Panc1 (cell line): ENCODE results near the gene GPC6. TPM values are rescaled to one million over a fixed set of nuclear protein-coding genes. Genes with fewer than 3 reads are reported as not detected.

Source experiments
- ATAC-seq: fragments of 200-7000 bp; cut with Tn5 transposase; 2 replicates; pipeline ENCODE4 v1.9.1; 2020; ENCODE audit warnings: mild to moderate bottlenecking, moderate library complexity
- BruUV-seq: library from RNA; stranded (reverse); fragments of 400-500 nt; replicated peaks from 2 replicates; lab custom pipeline; 2021; lab: Mats Ljungman, UMichigan
- CTCF ChIA-PET: fragments of 300-600 bp; sonication (Branson Sonifier 250); formaldehyde crosslinking; loops from one replicate; lab custom pipeline; 2022; ENCODE audit warnings: antibody characterized with exemption; lab: Charles Lee
- POLR2A ChIA-PET: fragments of 300-600 bp; sonication (Branson Sonifier 250); formaldehyde crosslinking; loops from one replicate; lab custom pipeline; 2022; ENCODE audit warnings: antibody characterized with exemption; lab: Charles Lee
- DNase-seq: peaks from one replicate; pipeline ENCODE4 v3.0.0-alpha.2; 2010; ENCODE audit warnings: low read depth, low spot score
- H3K27ac ChIP-seq: 2 replicates; pipeline ENCODE4 v1.5.1; 2011; ENCODE audit warnings: mild to moderate bottlenecking, low read length, inconsistent platforms
- H3K27me3 ChIP-seq: fragments of 200-500 bp; sonication (Bioruptor generic); 2 replicates; pipeline ENCODE4 v1.6.0; 2014; ENCODE audit warnings: low read length, inconsistent platforms; ENCODE audit not compliant: control insufficient read depth, insufficient read depth
- H3K36me3 ChIP-seq: fragments of 200-500 bp; sonication (Bioruptor generic); 2 replicates; pipeline ENCODE4 v1.5.1; 2014; ENCODE audit warnings: inconsistent platforms, mild to moderate bottlenecking, low read length, moderate library complexity; ENCODE audit not compliant: control insufficient read depth, insufficient read depth
- H3K4me1 ChIP-seq: 2 replicates; pipeline ENCODE4 v1.5.1; 2011; ENCODE audit warnings: inconsistent platforms, mild to moderate bottlenecking, low read length, moderate library complexity; ENCODE audit not compliant: control insufficient read depth, insufficient read depth
- H3K4me3 ChIP-seq, 2 experiments: 2 replicates each; pipeline ENCODE4 v1.5.1; 2011 to 2012; ENCODE audit warnings: low read depth in 2 of 2, low read length in 2 of 2, mild to moderate bottlenecking in 2 of 2, inconsistent platforms in 1 of 2, moderate library complexity in 1 of 2
- H3K9me3 ChIP-seq: fragments of 200-500 bp; sonication (Bioruptor generic); 2 replicates; pipeline ENCODE4 v1.5.1; 2014; ENCODE audit warnings: low read depth, mild to moderate bottlenecking, inconsistent platforms, low read length, moderate library complexity; ENCODE audit not compliant: control insufficient read depth, insufficient read depth
- POLR2AphosphoS5 ChIP-seq: IDR thresholded peaks from 2 replicates; pipeline ENCODE4 v1.6.1; 2012; ENCODE audit warnings: mild to moderate bottlenecking, low read depth, low read length, moderate library complexity
- REST ChIP-seq, 2 experiments: IDR thresholded peaks; 2 replicates each; pipeline ENCODE4 v1.6.1; 2011 to 2012; ENCODE audit warnings: low read depth in 2 of 2, control low read depth in 1 of 2, low read length in 1 of 2, mild to moderate bottlenecking in 1 of 2, moderate library complexity in 1 of 2; ENCODE audit not compliant: insufficient read depth in 1 of 2
- SIN3A ChIP-seq: IDR thresholded peaks from 2 replicates; pipeline ENCODE4 v1.6.1; 2012; ENCODE audit warnings: low read depth, mild to moderate bottlenecking, low read length, moderate library complexity, borderline replicate concordance; ENCODE audit not compliant: insufficient read depth
- TCF7L2 ChIP-seq: IDR thresholded peaks from 2 replicates; pipeline ENCODE4 v1.6.1; 2011; ENCODE audit warnings: mild to moderate bottlenecking, low read depth, low read length, inconsistent platforms
- in situ Hi-C: cut with HindIII; loops from 2 replicates; pipeline ENCODE4 v1.10.0; 2016; ENCODE audit warnings: low sequenced_read_pairs, low pct_unique_long_range_greater_than_20kb
- intact Hi-C: fragments of 100-400 bp; cut with micrococcal nuclease; formaldehyde crosslinking; loops from one replicate; pipeline ENCODE4 v1.10.0; 2022; ENCODE audit not compliant: unreplicated experiment
- total RNA-seq: library from RNA; stranded (reverse); gene quantifications from one replicate; pipeline ENCODE4 v1.2.1, GENCODE V29; 2021; ENCODE audit not compliant: unreplicated experiment
- TF ChIP-seq, protein P1 (sequence below): fragments of 450-650 bp; IDR thresholded peaks from 2 replicates; pipeline ENCODE4 v1.5.1; 2017; ENCODE audit warnings: mild to moderate bottlenecking

Gene GPC6
- total RNA-seq, 1 experiment from 2014 or later = 4.8 TPM

- no TSS peak for BruUV-seq
- H3K4me1 ChIP-seq = no peaks in the 10 kb centered on the region
- H3K27ac ChIP-seq = no peak overlapping the region
- in situ Hi-C loops (no loop called here), intact Hi-C loops (no loop called here)
- TF ChIP-seq POLR2AphosphoS5 (no peak), SIN3A (no peak)
- ATAC-seq (no peak), DNase-seq (no peak)
- H3K27me3 ChIP-seq = no peaks in the 10 kb centered on the region
- no peaks in the 10 kb centered on the region for H3K9me3 ChIP-seq
- POLR2A ChIA-PET = no interaction called here
- no peaks in the 10 kb centered on the region for H3K36me3 ChIP-seq
- CTCF ChIA-PET = no interaction called here
- no peak overlapping the region for H3K4me3 ChIP-seq
Measured at GRCh38 chr13:94339116-94339687, 1112.6 kb downstream of the GPC6 start.

DNA sequence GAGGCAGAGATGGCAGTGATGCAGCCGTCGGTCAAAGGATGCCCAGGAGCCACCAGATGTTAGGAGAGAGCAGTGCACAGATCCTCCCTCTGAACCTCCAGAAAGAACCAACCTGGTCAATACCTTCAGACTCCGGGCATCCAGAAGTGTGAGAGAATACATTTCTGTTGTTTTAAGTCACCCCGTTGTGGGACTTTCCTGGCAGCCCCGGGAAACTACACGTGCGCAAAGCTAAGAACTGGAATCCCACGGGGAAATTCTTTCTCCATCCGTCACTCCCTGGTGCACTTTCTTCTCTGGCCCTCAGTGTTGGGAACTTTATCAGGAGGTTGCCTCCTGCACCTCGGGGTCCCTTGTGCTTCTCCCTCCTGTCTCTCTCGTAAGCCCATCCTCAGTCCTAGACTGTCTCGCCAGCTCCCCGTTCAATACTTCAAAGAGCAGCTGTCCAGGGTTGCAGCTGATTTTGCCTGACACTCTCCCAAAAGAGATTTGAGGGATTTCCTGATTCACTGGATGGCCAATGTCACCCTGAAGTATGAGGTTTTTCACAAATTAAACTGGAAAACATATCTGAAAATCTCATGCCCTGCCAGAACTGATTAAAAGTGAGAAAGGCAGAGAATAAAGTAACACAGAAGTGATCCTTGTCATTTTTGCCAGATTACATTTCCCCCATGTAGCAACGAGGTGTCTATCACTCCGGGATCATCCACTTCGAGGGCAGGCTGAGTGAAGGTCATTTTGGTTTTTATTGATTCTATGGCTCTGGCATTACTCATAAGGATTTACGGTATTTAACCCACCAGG, 1116.0 kb downstream of the GPC6 start:
- DNase-seq = no peak
- Histone ChIP-seq H3K9me3 (no peaks in the 10 kb centered on the region), H3K27ac (no peak overlapping the region), H3K36me3 (no peaks in the 10 kb centered on the region), H3K4me1 (no peaks in the 10 kb centered on the region), H3K27me3 (no peaks in the 10 kb centered on the region), H3K4me3 (no peak overlapping the region)
- ChIA-PET CTCF (no interaction called here), POLR2A (no interaction called here)
- in situ Hi-C loops = no loop called here
- no peak for ATAC-seq
- intact Hi-C loops = no loop called here
- TF ChIP-seq REST (IDR thresholded peaks at IDR 0.05; ENCODE audit: insufficient read depth in 1 of 2, low read depth in 2 of 2, low read length in 1 of 2) = no peak
- TF ChIP-seq SIN3A = no peak
- TF ChIP-seq, protein P1, sequence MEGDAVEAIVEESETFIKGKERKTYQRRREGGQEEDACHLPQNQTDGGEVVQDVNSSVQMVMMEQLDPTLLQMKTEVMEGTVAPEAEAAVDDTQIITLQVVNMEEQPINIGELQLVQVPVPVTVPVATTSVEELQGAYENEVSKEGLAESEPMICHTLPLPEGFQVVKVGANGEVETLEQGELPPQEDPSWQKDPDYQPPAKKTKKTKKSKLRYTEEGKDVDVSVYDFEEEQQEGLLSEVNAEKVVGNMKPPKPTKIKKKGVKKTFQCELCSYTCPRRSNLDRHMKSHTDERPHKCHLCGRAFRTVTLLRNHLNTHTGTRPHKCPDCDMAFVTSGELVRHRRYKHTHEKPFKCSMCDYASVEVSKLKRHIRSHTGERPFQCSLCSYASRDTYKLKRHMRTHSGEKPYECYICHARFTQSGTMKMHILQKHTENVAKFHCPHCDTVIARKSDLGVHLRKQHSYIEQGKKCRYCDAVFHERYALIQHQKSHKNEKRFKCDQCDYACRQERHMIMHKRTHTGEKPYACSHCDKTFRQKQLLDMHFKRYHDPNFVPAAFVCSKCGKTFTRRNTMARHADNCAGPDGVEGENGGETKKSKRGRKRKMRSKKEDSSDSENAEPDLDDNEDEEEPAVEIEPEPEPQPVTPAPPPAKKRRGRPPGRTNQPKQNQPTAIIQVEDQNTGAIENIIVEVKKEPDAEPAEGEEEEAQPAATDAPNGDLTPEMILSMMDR = no peak
- no peak for TF ChIP-seq POLR2AphosphoS5
- TF ChIP-seq TCF7L2 = no peak
- BruUV-seq = no TSS peak

DNA sequence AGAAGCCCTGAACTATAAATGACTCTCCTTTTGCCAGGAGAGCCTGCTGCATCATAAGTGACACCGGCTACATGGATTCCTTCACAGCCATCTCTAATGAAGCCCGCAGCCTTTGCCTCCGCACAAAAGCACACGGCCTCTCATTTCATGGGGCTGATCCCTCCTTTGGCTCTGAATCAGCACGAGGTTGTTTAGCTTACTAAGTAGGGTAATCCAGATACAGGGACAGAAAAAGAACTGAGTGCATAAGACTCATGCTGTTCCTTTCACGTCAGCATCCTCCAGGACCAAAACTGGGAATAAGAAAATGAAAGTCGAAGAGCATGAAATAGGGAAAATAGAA, 1116.6 kb downstream of the GPC6 start:
- intact Hi-C loops (no loop called here), in situ Hi-C loops (no loop called here)
- no peak overlapping the region for H3K27ac ChIP-seq
- H3K4me3 ChIP-seq = no peak overlapping the region
- no peak for ATAC-seq
- BruUV-seq = no TSS peak
- no peaks in the 10 kb centered on the region for H3K36me3 ChIP-seq
- ChIA-PET POLR2A (no interaction called here), CTCF (no interaction called here)
- DNase-seq = no peak
- TF ChIP-seq, protein P1 = no peak
- no peak for TF ChIP-seq SIN3A
- TF ChIP-seq REST (IDR thresholded peaks at IDR 0.05; ENCODE audit: insufficient read depth in 1 of 2, low read depth in 2 of 2, low read length in 1 of 2) = no peak
- TF ChIP-seq TCF7L2 = no peak
- TF ChIP-seq POLR2AphosphoS5 = no peak
- H3K27me3 ChIP-seq = no peaks in the 10 kb centered on the region
- H3K4me1 ChIP-seq = no peaks in the 10 kb centered on the region
- H3K9me3 ChIP-seq = no peaks in the 10 kb centered on the region
